Erythroblast (primary cell): ENCODE measurements around the gene TMEM131L.

Source experiments
- GATA1 ChIP-seq: IDR thresholded peaks from 2 replicates; pipeline ENCODE4 v1.6.1; 2011; ENCODE audit warnings: low read depth, mild to moderate bottlenecking, control low read depth, low read length, moderate library complexity
- POLR2A ChIP-seq: IDR thresholded peaks from 2 replicates; pipeline ENCODE4 v1.6.1; 2011; ENCODE audit warnings: mild to moderate bottlenecking, low read length

DNA sequence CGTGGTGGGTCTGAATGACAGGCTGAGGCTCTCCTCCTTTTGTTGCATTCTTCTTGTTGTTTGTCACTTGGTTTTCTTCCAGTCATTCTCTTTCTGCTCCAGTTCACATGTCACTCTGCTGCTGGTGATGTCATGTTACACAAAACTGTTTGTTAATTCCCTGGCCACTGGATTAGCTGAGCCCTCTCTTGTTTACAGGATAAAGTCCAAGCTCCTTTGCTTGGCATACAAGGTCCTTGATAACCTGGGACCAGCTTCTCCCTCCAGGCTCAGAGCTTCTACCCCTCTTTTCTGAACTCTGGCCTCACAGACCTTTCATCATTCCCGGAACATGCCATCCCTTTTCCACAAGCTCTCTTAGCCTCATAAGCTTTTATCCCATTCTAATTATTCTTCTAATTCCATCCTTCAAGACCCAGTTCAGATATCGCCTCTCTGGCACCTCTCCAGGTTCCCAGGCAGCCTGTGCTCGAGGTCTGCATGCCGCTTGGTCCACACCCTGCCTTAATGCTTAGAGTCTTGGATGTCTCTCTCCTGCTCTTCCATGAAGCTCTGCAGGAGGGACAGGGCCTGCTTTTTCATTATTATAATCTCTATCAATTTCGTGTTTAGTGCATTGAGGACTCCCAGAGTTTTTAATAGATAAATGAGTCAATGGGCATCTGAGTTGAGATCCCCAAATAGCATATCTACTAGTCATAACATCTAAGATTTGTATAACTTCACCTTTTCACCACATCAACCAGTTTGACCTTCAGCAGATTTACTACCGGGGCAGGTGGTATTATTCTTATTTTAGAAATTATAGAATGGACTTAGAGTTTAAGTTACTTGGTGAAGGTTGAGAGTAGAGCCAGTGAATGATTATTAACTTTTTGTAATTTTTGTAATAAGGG lies 98.7 kb downstream of the TMEM131L start:
- no peak for TF ChIP-seq POLR2A
- TF ChIP-seq GATA1: no peak
